Measurements from ENCODE around the gene SERTAD2. TPM values are rescaled to one million over a fixed set of nuclear protein-coding genes. Genes with fewer than 3 reads are reported as not detected.

SERTAD2 gene
- total RNA-seq, result 1 to 10 TPM; 3.3 to 6.7 TPM

DNA sequence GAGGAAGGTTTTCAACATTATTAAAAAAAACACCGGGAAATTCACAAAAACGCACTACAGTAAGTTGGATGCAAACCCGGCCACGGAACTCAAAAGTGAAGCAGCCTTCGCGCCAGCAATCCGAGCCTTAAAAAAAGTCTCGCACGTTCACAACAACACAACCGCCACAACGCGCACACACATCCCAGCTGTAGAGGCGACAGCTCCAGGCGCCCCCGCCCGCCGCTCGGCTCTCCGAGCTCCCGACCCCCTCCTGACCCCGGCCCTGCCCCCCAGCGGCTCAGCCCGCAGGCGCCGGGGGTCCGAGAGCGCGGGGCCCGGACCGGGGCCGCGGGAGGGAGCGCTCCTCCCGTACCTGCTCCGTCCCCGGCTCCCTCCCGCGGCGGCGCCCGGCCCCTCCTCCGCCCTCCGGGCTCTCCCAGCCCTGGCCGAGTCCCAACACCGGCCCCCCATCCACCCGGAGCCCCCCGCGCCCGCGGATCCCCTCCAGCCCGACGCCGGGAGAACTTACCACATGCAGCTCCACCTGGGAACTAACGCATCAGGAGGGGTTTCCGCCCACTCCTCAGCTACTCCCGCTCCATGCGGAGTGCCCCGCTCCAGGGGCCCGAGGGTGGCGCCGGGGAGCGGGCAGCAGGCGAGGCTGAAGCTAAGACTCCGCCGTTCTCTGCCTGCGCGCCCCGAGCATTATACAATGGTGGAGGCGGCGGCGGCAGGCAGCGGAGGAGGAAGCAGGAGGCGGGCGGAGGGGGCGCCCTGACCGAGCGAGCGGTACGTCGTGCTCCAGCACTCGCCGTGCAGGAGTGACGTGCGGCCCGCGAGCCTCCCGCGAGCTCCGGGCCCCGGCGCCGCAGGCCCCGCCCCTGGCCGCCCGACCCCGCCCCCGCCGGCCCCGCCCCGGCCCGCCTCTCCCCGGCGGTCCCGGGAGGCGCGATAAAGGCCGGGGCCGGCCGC is at the start of gene SERTAD2:
TSS of gene SERTAD2 (minus strand) at position 805 of the 954 bp plus-strand sequence. CDS start 17,042 bp downstream, outside the sequence.
- intact Hi-C loops (cut with DNase I), result loop anchor here (10.0 kb wide), 1 partner anchor 101 kb away; no protein-coding TSS in a partner anchor
- WGBS, 2 donors, result 0% methylated on average over 16 to 95 of the region's 109 CpGs
- Histone ChIP-seq H3K4me3 (peak within 1 kb of the TSS; percentile 54 to 85), H3K27me3 (no peaks in the 10 kb centered on the region), H3K27ac (peak within 1 kb of the TSS; percentile 98 to 100 (median 100)), H3K4me1 (peaks cover 48% of the 10 kb centered on the region), H3K36me3 (replicated peaks in 1 of 2; ENCODE audit: insufficient read depth in 1 of 2, low read depth in 2 of 2) (no peaks in the 10 kb centered on the region), H3K9me3 (no peaks in the 10 kb centered on the region)
- TF ChIP-seq CTCF (IDR thresholded peaks at IDR 0.05), result peak in 3 of 7 experiments; percentile 2 to 33 (median 16)
- peak; percentile 94 to 97 (median 96) for TF ChIP-seq POLR2A (IDR thresholded peaks at IDR 0.05)
- DNase-seq, result peak; percentile 89 to 92 (median 92)
- ATAC-seq, result peak; percentile 84

DNA sequence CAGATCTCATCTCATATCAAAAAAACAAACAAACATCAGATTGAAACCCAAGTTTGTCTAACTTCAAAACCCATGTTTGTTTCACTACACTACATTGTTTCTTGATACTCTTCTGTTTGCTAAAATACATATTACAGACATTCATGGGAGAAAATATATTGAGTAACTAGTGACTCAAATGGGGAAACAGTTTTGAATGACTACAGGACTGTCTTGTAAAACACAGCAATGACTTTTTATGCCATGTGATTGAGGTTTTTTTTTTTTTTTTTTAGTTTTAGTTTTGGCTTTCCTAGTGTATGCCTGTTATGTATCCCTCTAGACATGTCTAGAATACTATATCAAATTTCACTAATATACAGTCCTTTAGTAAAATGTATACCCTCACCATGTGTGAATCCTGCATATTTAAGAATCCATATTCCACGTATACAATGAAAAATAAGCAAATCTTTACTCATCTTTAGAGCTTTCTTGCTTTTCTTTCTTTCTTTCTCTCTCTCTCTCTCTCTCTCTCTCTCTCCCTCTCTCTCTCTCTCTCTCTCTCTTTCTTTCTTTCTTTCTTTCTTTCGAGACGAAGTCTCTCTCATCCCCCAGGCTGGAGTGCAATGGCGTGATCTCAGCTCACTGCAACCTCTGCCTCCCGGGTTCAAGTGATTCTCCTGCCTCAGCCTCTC is 46.6 kb upstream of the SERTAD2 start:
- H3K27me3 ChIP-seq, result no peaks in the 10 kb centered on the region
- DNase-seq, result no peak
- no peak for TF ChIP-seq CTCF (IDR thresholded peaks at IDR 0.05)
- no peak for TF ChIP-seq POLR2A (IDR thresholded peaks at IDR 0.05)
- H3K4me1 ChIP-seq, result no peaks in the 10 kb centered on the region
- H3K27ac ChIP-seq, result no peak overlapping the region
- no peak for ATAC-seq
- intact Hi-C loops (cut with DNase I), result no loop called here
- H3K9me3 ChIP-seq, result no peaks in the 10 kb centered on the region
- no peaks in the 10 kb centered on the region for H3K36me3 ChIP-seq (replicated peaks in 1 of 2; ENCODE audit: insufficient read depth in 1 of 2, low read depth in 2 of 2)
- no peak overlapping the region for H3K4me3 ChIP-seq
- 88 to 95% methylated on average over 5 of the region's 5 CpGs for WGBS, 2 donors

DNA sequence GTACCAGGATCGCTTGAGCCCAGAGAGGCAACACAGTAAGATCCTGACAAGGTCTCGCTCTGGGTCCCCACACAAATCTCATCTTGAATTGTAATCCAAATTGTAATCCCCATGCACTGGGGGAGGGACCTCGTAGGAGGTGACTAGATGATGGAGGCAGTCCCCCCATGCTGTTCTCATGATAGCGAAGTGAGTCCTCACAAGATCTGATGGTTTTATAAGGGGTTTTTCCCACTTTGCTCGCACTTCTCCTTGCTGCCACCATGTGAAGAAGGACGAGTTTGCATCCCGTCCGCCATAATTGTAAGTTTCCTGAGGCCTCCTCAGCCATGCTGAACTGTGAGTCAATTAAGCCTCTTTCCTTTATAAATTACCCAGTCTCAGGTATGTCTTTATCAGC is 46.0 kb upstream of the SERTAD2 start:
- Histone ChIP-seq H3K27me3 (no peaks in the 10 kb centered on the region), H3K4me3 (no peak overlapping the region), H3K4me1 (no peaks in the 10 kb centered on the region), H3K36me3 (replicated peaks in 1 of 2; ENCODE audit: insufficient read depth in 1 of 2, low read depth in 2 of 2) (no peaks in the 10 kb centered on the region), H3K9me3 (no peaks in the 10 kb centered on the region), H3K27ac (no peak overlapping the region)
- DNase-seq (no peak), ATAC-seq (no peak)
- 93 to 96% methylated on average over 8 of the region's 8 CpGs for WGBS, 2 donors
- intact Hi-C loops (cut with DNase I), result no loop called here
- TF ChIP-seq CTCF (IDR thresholded peaks at IDR 0.05) (no peak), POLR2A (IDR thresholded peaks at IDR 0.05) (no peak)

DNA sequence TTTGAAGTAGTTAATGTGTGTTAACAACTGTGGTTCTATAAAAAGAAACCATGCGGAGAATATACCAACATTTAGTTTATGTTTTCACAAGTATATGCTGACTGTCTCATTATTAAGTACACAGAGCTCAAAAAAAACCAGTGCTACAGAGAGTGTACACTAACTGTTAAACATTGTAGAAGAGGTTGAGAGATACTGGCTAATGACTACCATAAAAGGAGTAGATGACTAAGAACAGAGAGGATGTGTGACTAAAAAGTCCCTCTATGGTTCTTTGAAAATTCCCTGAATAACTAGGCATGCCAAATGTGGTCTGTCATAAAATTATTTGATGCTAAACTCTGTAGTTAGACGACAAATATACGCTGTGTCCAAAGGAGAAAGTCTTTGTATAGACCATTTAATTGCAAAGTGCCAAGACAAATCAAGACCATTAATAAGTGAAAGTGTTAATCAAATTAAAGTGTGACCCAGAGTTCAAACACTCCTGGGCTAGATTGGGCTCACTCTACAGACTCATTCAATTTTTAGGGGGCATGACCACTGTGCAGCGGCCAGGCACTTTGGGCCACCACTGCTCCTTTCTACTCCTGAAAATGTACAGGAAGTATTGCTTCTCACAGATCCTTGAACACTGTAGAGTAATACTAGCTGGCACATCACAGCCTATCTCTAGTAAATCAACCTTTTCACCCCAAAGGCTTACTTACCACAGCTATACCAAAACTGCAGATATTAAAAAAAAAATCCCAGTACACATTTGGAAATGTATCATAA is 45.1 kb upstream of the SERTAD2 start:
- DNase-seq (no peak), ATAC-seq (no peak)
- 80 to 81% methylated on average over 4 of the region's 4 CpGs for WGBS, 2 donors
- Histone ChIP-seq H3K4me1 (no peaks in the 10 kb centered on the region), H3K9me3 (no peaks in the 10 kb centered on the region), H3K4me3 (no peak overlapping the region), H3K27ac (no peak overlapping the region), H3K27me3 (no peaks in the 10 kb centered on the region), H3K36me3 (replicated peaks in 1 of 2; ENCODE audit: insufficient read depth in 1 of 2, low read depth in 2 of 2) (no peaks in the 10 kb centered on the region)
- no peak for TF ChIP-seq CTCF (IDR thresholded peaks at IDR 0.05)
- TF ChIP-seq POLR2A (IDR thresholded peaks at IDR 0.05), result no peak
- intact Hi-C loops (cut with DNase I), result no loop called here

Data from body of pancreas (tissue), 4 donors.